CD4-positive, alpha-beta T cell treated with Interleukin-10 for 1 hour (primary cell): ENCODE measurements around the gene ATP5MC3.

Experiments
- DNase-seq: peaks from one replicate; pipeline ENCODE4 v3.0.0-alpha.2; 2020

ATP5MC3 gene

DNA sequence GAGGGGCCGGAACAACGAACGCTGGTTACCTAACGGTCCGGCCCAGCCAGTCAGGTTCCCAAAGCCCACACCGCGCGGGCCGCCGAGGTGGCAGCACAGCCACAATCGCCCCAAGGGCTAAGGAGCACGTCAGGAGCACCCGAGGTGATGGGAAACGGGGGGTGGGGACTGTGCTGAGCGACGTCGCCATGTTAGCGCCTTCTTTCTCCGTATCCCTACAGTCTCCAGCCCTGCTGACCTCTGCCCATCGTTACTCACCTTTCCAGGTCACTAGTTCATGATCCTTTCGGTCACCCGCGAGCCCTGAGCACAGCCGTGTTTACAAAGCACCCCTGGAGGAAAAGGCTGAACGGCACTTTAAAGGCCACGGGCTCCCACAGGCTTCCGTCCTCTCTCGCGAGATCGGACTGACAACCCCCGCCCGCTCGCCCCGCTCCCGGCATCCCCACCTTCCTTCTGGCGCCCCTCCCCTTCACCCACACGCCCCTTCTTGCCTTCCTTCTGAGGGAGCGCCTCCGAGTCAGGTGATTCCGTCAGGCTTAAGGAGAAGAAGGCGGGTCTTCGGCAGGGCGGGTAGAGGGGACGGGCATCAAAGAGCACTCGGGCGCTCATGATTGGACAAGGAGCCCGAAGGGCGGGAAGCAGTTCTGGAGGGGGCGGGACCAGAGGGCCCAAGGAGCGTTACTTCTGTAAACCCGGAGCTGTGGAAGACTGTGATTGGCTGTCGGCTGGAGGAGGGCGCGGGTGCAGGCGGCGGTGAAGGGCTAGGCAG lies 13.5 kb downstream of the ATP5MC3 start, which contains the start of gene ATF2:
ATF2 (minus strand) TSS at position 412 of the 772 bp plus-strand sequence. CDS start 31,760 bp downstream, outside the sequence.
- DNase-seq, result peak; percentile 99

GRCh38 chr2:175167076-175167791 lies 14.3 kb downstream of the ATP5MC3 start:
- DNase-seq, result no peak

DNA sequence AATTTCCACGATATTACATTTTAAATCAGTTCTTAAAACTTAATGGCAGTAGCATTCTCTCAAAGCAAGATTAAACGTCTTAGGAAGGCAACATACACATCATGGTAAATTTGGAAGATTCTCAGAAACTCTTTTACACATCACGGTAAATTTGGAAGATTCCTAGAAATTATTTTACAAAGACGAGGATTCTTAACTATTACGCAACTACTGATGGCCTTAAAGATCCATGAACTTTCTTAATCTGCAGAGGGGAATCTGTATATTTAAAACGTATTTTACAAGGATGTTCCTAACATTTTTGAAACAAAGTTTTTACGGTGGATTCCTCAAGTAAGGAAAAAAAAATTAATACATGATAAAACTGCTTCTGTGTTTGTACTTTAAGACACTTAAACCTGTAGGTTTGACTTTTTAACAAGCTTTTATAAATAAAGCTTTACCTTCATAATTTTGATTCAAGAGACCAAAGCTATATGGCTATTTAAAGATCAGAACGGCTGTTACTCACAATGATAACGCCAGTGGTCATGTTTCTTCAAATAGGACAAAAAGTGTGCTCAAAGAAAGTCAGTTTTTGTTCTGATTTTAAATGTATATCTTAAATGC lies 15.2 kb downstream of the ATP5MC3 start:
- DNase-seq, result no peak

DNA sequence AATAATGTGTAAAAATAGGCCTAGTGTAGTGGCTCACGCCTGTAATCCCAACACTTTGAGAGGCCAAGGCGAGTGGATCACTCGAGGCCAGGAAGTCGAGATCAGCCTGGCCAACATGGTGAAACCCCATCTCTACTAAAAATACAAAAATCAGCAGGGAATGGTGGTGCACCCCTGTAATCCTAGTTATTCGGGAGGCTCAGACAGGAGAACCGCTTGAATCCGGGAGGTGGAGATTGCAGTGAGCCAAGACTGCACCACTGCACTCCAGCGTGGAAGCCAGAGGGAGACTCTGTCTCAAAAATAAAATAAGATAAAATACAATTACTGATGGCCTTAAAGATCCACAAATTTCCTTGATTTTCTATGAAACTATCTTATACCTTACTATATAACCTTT lies 17.3 kb downstream of the ATP5MC3 start:
- no peak for DNase-seq

DNA sequence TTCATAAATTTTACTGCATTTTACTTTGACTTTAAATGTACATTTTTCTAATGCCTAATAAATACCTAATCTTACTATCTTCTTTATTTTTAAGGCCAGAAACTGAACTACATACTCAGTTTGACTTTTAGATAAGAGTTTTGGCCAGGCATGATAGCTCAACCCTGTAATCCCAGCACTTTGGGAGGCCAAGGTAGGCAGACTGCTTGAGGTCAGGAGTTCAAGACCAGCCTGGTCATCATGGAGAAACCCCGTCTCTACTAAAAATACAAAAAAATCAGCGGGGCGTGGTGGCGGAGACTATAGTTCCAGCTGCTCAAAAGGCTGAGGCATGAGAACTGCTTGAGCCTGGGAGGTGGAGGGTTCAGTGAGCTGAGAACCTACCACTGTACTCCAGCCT lies 22.6 kb downstream of the ATP5MC3 start:
- DNase-seq, result no peak

GRCh38 chr2:175156534-175156933 lies 25.0 kb downstream of the ATP5MC3 start:
- DNase-seq, result no peak

GRCh38 chr2:175154661-175155082 lies 26.8 kb downstream of the ATP5MC3 start:
- no peak for DNase-seq

GRCh38 chr2:175152242-175152641 lies 29.3 kb downstream of the ATP5MC3 start:
- no peak for DNase-seq

DNA sequence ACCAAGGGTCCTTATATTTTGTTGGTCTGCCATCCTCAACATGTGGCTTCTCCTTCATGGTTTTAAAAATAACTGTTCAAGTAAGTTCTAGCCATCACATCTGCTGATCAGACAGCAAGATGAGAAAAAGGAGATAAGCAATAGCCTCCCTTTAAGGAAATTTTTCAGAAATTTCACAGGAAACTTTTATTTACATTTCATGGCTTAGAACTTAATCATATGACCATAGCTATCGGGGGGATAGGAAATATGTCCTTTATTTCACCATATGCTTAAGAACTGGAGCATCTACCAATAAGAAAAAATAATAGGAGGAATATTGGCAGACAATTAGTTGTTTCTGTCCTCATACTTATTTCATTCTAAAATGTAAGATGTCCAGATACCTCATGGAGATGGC lies 29.7 kb downstream of the ATP5MC3 start:
- DNase-seq, result no peak

DNA sequence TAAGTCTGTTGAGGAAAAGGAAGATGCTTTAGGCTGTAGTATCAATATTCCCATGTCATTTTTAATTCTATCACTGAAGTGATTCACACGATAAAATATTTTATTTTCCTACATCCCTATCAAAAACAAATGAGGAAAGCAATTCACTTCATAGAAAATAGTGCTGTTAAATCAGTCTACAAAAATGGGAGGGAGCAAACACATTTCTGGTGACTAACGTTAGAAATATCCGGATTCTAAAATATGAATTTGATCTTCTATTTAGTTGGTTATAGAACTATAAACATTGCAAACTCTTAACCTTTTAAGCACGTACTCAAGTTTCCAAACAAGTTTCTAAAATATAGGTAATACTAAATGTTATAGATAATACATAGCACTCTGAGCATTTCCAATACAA lies 34.3 kb downstream of the ATP5MC3 start:
- no peak for DNase-seq

GRCh38 chr2:175143678-175144077 lies 37.8 kb downstream of the ATP5MC3 start:
- DNase-seq, result no peak

GRCh38 chr2:175143191-175143590 lies 38.3 kb downstream of the ATP5MC3 start:
- DNase-seq, result no peak

GRCh38 chr2:175140332-175140731 lies 41.2 kb downstream of the ATP5MC3 start:
- no peak for DNase-seq

DNA sequence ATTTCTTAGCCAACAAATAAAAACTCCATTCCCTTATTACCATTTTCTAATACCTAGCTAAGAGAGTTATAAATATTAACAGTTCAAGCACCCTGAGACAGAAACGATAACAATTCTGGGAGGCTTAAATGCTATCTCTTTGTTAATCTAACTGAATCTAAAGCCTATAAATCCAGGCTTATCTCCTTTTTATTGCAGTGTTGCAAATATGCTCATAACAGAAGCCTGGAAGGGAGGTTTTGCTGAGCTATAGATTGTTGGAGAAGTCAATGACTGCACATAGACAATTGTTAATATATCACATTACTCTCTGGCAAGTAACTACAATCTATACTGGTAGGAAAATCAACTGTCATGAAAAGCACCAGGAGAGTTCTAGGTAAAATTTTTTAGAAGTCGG lies 43.7 kb downstream of the ATP5MC3 start:
- no peak for DNase-seq

GRCh38 chr2:175136334-175137215 lies 44.9 kb downstream of the ATP5MC3 start:
- DNase-seq, result no peak

DNA sequence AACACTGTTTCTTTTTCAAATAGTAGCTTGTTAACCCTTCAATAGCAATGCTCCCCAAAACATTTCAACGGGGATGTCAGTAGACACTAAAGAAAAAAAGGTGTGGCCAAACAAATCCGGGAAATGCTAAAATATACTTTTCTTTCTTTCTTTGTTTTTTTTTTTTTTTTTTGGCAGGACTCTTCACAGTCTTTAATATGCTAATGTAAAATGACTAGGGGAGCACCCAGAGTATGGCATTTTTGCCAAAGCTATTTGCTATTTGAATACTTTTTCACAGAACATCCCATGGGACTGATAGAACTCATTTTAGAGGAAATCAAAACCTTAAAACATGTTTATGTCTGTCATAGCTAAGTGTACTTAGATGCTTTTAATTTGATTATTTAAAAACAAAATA lies 45.6 kb downstream of the ATP5MC3 start:
- no peak for DNase-seq

DNA sequence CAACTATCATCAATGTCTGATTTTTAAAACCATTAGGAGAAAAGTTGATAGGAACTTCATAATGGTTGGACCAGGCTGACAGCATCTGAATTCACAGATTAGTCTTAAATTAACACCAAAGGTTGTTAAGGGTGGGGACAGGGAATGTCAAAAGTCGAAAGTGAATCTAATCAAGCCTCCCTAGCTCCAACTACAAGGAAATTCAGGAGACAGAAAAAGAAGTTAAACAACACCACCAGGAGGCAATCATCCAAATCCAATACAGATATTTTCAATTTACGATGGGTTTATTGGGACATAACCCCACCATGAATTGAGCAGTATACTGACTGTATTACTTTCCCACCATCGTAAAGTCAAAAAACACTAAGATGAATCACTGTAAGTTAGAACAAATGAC lies 46.3 kb downstream of the ATP5MC3 start:
- DNase-seq, result no peak

DNA sequence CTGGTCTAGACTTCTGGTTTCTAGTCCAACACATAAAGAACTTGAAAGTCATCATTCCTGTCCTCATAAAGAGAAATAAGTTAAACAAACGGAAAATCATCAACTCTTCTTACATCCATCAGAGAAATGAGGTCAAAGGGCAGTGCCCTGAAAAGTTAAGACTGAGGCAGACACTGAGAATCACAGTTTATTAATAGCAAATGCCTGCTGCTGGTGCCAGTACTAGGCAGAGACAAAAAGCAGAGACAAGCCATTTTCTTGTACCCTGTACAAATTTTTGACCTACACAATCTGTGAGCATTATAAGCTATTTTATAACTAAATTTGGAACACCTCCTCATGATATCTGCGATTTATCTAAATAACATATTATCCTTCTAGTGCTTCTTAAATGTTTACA lies 50.3 kb downstream of the ATP5MC3 start:
- DNase-seq, result no peak

- DNase-seq, result no peak
These were observed 54.8 kb downstream of the ATP5MC3 start for GRCh38 chr2:175126661-175127060.
